Activated naive CD4-positive, alpha-beta T cell treated with anti-CD3 and anti-CD28 coated beads, Interleukin-2, amount 50 U/mL, for 24 hours (primary cell): ENCODE measurements around the gene UQCC2.

ENCODE experiments used
- H3K27ac Mint-ChIP-seq: one replicate; pipeline ENCODE4 v1.8.0; 2021; ENCODE audit warnings: mild to moderate bottlenecking, mixed read lengths
- H3K27me3 Mint-ChIP-seq: one replicate; pipeline ENCODE4 v1.8.0; 2021; ENCODE audit warnings: mixed read lengths
- H3K36me3 Mint-ChIP-seq: one replicate; pipeline ENCODE4 v1.8.0; 2021; ENCODE audit warnings: mixed read lengths
- H3K4me1 Mint-ChIP-seq: one replicate; pipeline ENCODE4 v1.8.0; 2021; ENCODE audit warnings: mixed read lengths
- H3K4me3 Mint-ChIP-seq: one replicate; pipeline ENCODE4 v1.8.0; 2021; ENCODE audit warnings: mild to moderate bottlenecking, mixed read lengths
- H3K9me3 Mint-ChIP-seq: one replicate; pipeline ENCODE4 v1.8.0; 2021; ENCODE audit warnings: mixed read lengths

Gene UQCC2

GRCh38 chr6:33732817-33733708 lies 21.6 kb upstream of the UQCC2 start:
- Mint-ChIP-seq H3K4me3 (no peak overlapping the region), H3K9me3 (no peaks in the 10 kb centered on the region), H3K27ac (no peak overlapping the region), H3K4me1 (no peaks in the 10 kb centered on the region), H3K27me3 (no peaks in the 10 kb centered on the region), H3K36me3 (no peaks in the 10 kb centered on the region)

GRCh38 chr6:33732385-33732784 lies 20.9 kb upstream of the UQCC2 start:
- Mint-ChIP-seq H3K9me3 (no peaks in the 10 kb centered on the region), H3K4me1 (no peaks in the 10 kb centered on the region), H3K27me3 (no peaks in the 10 kb centered on the region), H3K36me3 (no peaks in the 10 kb centered on the region), H3K27ac (no peak overlapping the region), H3K4me3 (no peak overlapping the region)

- Mint-ChIP-seq H3K27ac (no peak overlapping the region), H3K27me3 (no peaks in the 10 kb centered on the region), H3K4me3 (no peak overlapping the region), H3K4me1 (no peaks in the 10 kb centered on the region), H3K36me3 (no peaks in the 10 kb centered on the region), H3K9me3 (no peaks in the 10 kb centered on the region)
These were observed 20.3 kb upstream of the UQCC2 start for GRCh38 chr6:33731751-33732282.

- no peaks in the 10 kb centered on the region for H3K36me3 Mint-ChIP-seq
- no peak overlapping the region for H3K4me3 Mint-ChIP-seq
- H3K27ac Mint-ChIP-seq: no peak overlapping the region
- H3K9me3 Mint-ChIP-seq: no peaks in the 10 kb centered on the region
- H3K27me3 Mint-ChIP-seq: no peaks in the 10 kb centered on the region
- H3K4me1 Mint-ChIP-seq: no peaks in the 10 kb centered on the region
These were observed 19.5 kb upstream of the UQCC2 start for GRCh38 chr6:33731035-33731434.

- no peaks in the 10 kb centered on the region for H3K36me3 Mint-ChIP-seq
- H3K4me1 Mint-ChIP-seq: peaks cover 2% of the 10 kb centered on the region
- no peaks in the 10 kb centered on the region for H3K27me3 Mint-ChIP-seq
- no peak overlapping the region for H3K27ac Mint-ChIP-seq
- H3K9me3 Mint-ChIP-seq: no peaks in the 10 kb centered on the region
- H3K4me3 Mint-ChIP-seq: no peak overlapping the region
These were observed 19.1 kb upstream of the UQCC2 start for GRCh38 chr6:33730611-33731010.

GRCh38 chr6:33729059-33729458 lies 17.6 kb upstream of the UQCC2 start:
- Mint-ChIP-seq H3K9me3 (no peaks in the 10 kb centered on the region), H3K4me1 (peaks cover 15% of the 10 kb centered on the region), H3K27ac (no peak overlapping the region), H3K4me3 (no peak overlapping the region), H3K27me3 (no peaks in the 10 kb centered on the region), H3K36me3 (no peaks in the 10 kb centered on the region)

- H3K9me3 Mint-ChIP-seq: no peaks in the 10 kb centered on the region
- no peak overlapping the region for H3K4me3 Mint-ChIP-seq
- H3K36me3 Mint-ChIP-seq: no peaks in the 10 kb centered on the region
- no peaks in the 10 kb centered on the region for H3K27me3 Mint-ChIP-seq
- H3K27ac Mint-ChIP-seq: no peak overlapping the region
- peaks cover 21% of the 10 kb centered on the region for H3K4me1 Mint-ChIP-seq
These were observed 16.9 kb upstream of the UQCC2 start for GRCh38 chr6:33728438-33728837.

- H3K27me3 Mint-ChIP-seq: no peaks in the 10 kb centered on the region
- H3K27ac Mint-ChIP-seq: no peak overlapping the region
- H3K4me1 Mint-ChIP-seq: peaks cover 26% of the 10 kb centered on the region
- H3K4me3 Mint-ChIP-seq: no peak overlapping the region
- no peaks in the 10 kb centered on the region for H3K9me3 Mint-ChIP-seq
- no peaks in the 10 kb centered on the region for H3K36me3 Mint-ChIP-seq
These were observed 16.4 kb upstream of the UQCC2 start for GRCh38 chr6:33727932-33728331.

GRCh38 chr6:33727126-33727525 lies 15.6 kb upstream of the UQCC2 start:
- Mint-ChIP-seq H3K4me3 (no peak overlapping the region), H3K4me1 (peaks cover 29% of the 10 kb centered on the region), H3K9me3 (no peaks in the 10 kb centered on the region), H3K27ac (no peak overlapping the region), H3K36me3 (no peaks in the 10 kb centered on the region), H3K27me3 (no peaks in the 10 kb centered on the region)

- Mint-ChIP-seq H3K27me3 (no peaks in the 10 kb centered on the region), H3K36me3 (no peaks in the 10 kb centered on the region), H3K4me1 (peaks cover 29% of the 10 kb centered on the region), H3K9me3 (no peaks in the 10 kb centered on the region), H3K4me3 (no peak overlapping the region), H3K27ac (no peak overlapping the region)
These were observed 15.2 kb upstream of the UQCC2 start for GRCh38 chr6:33726696-33727095.

- no peaks in the 10 kb centered on the region for H3K9me3 Mint-ChIP-seq
- H3K4me1 Mint-ChIP-seq: peaks cover 29% of the 10 kb centered on the region
- H3K36me3 Mint-ChIP-seq: no peaks in the 10 kb centered on the region
- H3K27ac Mint-ChIP-seq: no peak overlapping the region
- H3K4me3 Mint-ChIP-seq: no peak overlapping the region
- no peaks in the 10 kb centered on the region for H3K27me3 Mint-ChIP-seq
These were observed 14.6 kb upstream of the UQCC2 start for GRCh38 chr6:33725891-33726673.

GRCh38 chr6:33725222-33725621 lies 13.7 kb upstream of the UQCC2 start:
- no peaks in the 10 kb centered on the region for H3K9me3 Mint-ChIP-seq
- H3K27ac Mint-ChIP-seq: peak overlapping the region; percentile 62
- H3K36me3 Mint-ChIP-seq: no peaks in the 10 kb centered on the region
- no peaks in the 10 kb centered on the region for H3K27me3 Mint-ChIP-seq
- H3K4me1 Mint-ChIP-seq: peaks cover 29% of the 10 kb centered on the region
- no peak overlapping the region for H3K4me3 Mint-ChIP-seq

- no peaks in the 10 kb centered on the region for H3K9me3 Mint-ChIP-seq
- H3K27me3 Mint-ChIP-seq: no peaks in the 10 kb centered on the region
- no peaks in the 10 kb centered on the region for H3K36me3 Mint-ChIP-seq
- peaks cover 29% of the 10 kb centered on the region for H3K4me1 Mint-ChIP-seq
- peak overlapping the region; percentile 67 for H3K4me3 Mint-ChIP-seq
- H3K27ac Mint-ChIP-seq: peak overlapping the region; percentile 60
These were observed 12.9 kb upstream of the UQCC2 start for GRCh38 chr6:33724102-33725023.

GRCh38 chr6:33723371-33724085 lies 12.0 kb upstream of the UQCC2 start:
- Mint-ChIP-seq H3K9me3 (no peaks in the 10 kb centered on the region), H3K27me3 (no peaks in the 10 kb centered on the region), H3K4me3 (peak overlapping the region; percentile 67), H3K27ac (peak overlapping the region; percentile 48), H3K36me3 (no peaks in the 10 kb centered on the region), H3K4me1 (peaks cover 29% of the 10 kb centered on the region)
